ENCODE measurements around the gene ACTR1B. TPM values are rescaled to one million over a fixed set of nuclear protein-coding genes. Genes with fewer than 3 reads are reported as not detected.

The ACTR1B gene
- total RNA-seq, 1 donor from 2014 or later: 39.5 TPM

DNA sequence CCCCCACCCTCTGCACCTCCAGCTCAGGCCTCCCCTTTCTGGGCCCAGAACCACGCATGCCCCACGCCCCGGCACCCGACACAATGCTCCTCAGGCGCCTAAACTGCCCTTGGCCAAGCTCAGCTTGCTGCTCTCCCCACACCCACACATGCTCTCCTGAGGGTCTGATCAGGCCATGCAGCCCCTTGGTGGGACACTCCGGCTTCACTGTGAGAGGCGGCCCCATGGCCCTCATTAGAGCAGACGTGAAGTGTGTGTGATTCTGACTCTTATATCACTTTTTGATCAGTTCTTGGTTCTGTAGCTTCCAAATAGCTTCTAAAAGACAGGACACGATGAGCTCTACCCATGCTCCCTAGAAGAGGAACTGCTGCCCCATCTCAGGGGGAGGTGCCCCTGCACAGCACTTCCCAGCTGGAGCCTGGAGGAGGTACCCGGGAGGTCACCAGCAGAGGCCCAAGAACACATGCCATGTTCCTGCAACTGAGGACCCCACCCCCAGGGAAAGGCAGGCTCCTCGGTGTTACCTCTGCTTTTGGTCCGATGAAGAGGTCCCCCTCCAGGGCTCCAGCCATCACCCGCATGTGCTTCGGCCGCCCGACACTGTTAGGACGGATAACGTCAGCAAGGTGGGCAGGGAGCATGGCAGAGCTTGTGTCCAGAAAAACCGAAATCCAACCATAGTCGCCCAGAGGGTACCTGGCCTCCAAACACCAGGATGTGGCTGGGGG lies 3.6 kb downstream of the ACTR1B start:
- intact Hi-C loops (cut with DNase I): no loop called here
- Histone ChIP-seq H3K27ac (no peak overlapping the region), H3K9me3 (no peaks in the 10 kb centered on the region), H3K36me3 (peaks cover 0 to 31% of the 10 kb centered on the region in 2 donors), H3K4me1 (peaks cover 41% of the 10 kb centered on the region), H3K4me3 (no peak overlapping the region), H3K27me3 (no peaks in the 10 kb centered on the region)
- no peak for DNase-seq (ENCODE audit: extremely low spot score in 2 of 2)
- TF ChIP-seq, protein P1, sequence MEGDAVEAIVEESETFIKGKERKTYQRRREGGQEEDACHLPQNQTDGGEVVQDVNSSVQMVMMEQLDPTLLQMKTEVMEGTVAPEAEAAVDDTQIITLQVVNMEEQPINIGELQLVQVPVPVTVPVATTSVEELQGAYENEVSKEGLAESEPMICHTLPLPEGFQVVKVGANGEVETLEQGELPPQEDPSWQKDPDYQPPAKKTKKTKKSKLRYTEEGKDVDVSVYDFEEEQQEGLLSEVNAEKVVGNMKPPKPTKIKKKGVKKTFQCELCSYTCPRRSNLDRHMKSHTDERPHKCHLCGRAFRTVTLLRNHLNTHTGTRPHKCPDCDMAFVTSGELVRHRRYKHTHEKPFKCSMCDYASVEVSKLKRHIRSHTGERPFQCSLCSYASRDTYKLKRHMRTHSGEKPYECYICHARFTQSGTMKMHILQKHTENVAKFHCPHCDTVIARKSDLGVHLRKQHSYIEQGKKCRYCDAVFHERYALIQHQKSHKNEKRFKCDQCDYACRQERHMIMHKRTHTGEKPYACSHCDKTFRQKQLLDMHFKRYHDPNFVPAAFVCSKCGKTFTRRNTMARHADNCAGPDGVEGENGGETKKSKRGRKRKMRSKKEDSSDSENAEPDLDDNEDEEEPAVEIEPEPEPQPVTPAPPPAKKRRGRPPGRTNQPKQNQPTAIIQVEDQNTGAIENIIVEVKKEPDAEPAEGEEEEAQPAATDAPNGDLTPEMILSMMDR (IDR thresholded peaks at IDR 0.05): no peak
- TF ChIP-seq POLR2AphosphoS5 (IDR thresholded peaks at IDR 0.05; ENCODE audit: insufficient read depth in 1 of 2, low read depth in 1 of 2): no peak
- no peak for TF ChIP-seq POLR2A (IDR thresholded peaks at IDR 0.05)

DNA sequence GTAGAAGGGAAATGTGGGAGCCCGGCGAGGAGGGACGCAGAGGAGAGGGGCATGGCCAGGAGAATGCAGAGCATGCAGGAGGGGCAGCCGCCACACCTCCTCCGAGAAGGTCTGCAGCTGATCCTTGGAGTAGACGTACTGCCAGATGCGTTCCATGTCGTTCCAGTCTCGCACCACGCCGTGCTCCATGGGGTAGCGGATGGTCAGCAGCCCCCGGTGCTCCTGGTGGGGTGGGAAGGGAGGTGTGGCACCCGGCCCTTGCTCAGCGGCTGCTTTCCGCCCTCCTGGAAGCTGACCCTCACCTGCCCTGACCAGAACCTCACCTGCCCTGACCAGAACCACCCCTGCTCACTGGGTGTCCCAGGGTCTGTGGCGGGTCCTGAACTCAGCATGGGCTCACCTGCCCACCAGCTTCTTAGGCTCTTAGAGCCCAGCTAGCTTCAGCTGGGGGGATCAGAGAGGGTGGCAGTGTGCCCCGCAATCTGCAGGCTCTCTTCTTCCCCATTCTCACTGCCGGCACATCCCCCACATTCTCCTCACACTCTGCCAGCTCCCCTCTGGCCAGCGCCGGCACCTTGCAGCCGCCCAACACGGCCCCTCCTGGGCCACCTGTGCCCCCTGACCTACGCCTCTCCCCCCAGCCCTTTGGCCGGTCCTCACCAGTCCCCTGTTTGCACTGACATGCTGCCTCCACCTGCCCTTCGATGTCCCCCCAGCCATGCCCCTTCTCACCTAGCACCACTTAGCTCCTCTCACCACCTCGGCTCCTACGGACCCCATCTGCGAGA lies 4.4 kb downstream of the ACTR1B start:
- TF ChIP-seq POLR2A (IDR thresholded peaks at IDR 0.05) (no peak), POLR2AphosphoS5 (IDR thresholded peaks at IDR 0.05; ENCODE audit: insufficient read depth in 1 of 2, low read depth in 1 of 2) (no peak)
- TF ChIP-seq, protein P1 (IDR thresholded peaks at IDR 0.05): no peak

GRCh38 chr2:97658691-97659157 lies 5.1 kb downstream of the ACTR1B start:
- intact Hi-C loops (cut with DNase I): no loop called here
- no peak for DNase-seq (ENCODE audit: extremely low spot score in 2 of 2)
- Histone ChIP-seq H3K27me3 (no peaks in the 10 kb centered on the region), H3K27ac (no peak overlapping the region), H3K36me3 (peaks cover 0 to 31% of the 10 kb centered on the region in 2 donors), H3K4me1 (peaks cover 33% of the 10 kb centered on the region), H3K4me3 (no peak overlapping the region), H3K9me3 (no peaks in the 10 kb centered on the region)
- no peak for TF ChIP-seq POLR2AphosphoS5 (IDR thresholded peaks at IDR 0.05; ENCODE audit: insufficient read depth in 1 of 2, low read depth in 1 of 2)
- no peak for TF ChIP-seq POLR2A (IDR thresholded peaks at IDR 0.05)
- TF ChIP-seq, protein P1 (IDR thresholded peaks at IDR 0.05): no peak

More for the DNA sequence above, 4.4 kb downstream of the ACTR1B start:
- no peak overlapping the region for H3K4me3 ChIP-seq
- no peak for DNase-seq (ENCODE audit: extremely low spot score in 2 of 2)
- no peaks in the 10 kb centered on the region for H3K27me3 ChIP-seq
- no peak overlapping the region for H3K27ac ChIP-seq
- intact Hi-C loops (cut with DNase I): no loop called here
- H3K36me3 ChIP-seq: peaks cover 0 to 31% of the 10 kb centered on the region in 2 donors
- H3K4me1 ChIP-seq: peaks cover 33% of the 10 kb centered on the region
- no peaks in the 10 kb centered on the region for H3K9me3 ChIP-seq

GRCh38 chr2:97657986-97658690 lies 5.7 kb downstream of the ACTR1B start:
- Histone ChIP-seq H3K27me3 (no peaks in the 10 kb centered on the region), H3K9me3 (no peaks in the 10 kb centered on the region), H3K4me1 (peaks cover 32% of the 10 kb centered on the region), H3K36me3 (peaks cover 0 to 31% of the 10 kb centered on the region in 2 donors), H3K27ac (no peak overlapping the region), H3K4me3 (no peak overlapping the region)
- intact Hi-C loops (cut with DNase I): no loop called here
- no peak for TF ChIP-seq POLR2AphosphoS5 (IDR thresholded peaks at IDR 0.05; ENCODE audit: insufficient read depth in 1 of 2, low read depth in 1 of 2)
- TF ChIP-seq, protein P1 (IDR thresholded peaks at IDR 0.05): no peak
- TF ChIP-seq POLR2A (IDR thresholded peaks at IDR 0.05): no peak
- no peak for DNase-seq (ENCODE audit: extremely low spot score in 2 of 2)
